Germinal center (tissue), 1 donor: Measurements from ENCODE around the gene NANP.

Experiments
- DNase-seq: peaks from one replicate; pipeline ENCODE4 v3.0.0; 2012; ENCODE audit warnings: mixed read lengths, low spot score

NANP gene

DNA sequence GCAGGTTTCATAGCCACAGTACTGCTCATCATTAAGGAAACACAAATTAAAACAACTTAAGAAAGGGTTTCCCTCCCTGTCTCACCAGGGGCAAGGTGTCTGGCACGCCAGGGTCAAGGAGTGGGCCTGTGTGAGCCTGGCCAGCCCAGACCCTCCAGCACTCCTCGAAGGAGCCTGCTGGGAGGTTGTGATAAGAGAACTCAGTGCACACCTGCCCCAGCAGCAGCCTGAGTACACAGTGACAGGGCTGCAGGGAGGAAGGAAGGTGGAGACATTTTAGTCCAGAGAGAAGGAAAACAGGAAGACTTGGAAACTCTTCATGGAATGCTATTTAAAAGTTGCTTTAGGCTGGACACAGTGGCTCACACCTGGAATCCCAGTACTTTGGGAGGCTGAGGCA lies 52.6 kb downstream of the NANP start:
- no peak for DNase-seq

GRCh38 chr20:25570148-25570530 lies 53.7 kb downstream of the NANP start:
- no peak for DNase-seq

- no peak for DNase-seq
These were observed 56.5 kb downstream of the NANP start for GRCh38 chr20:25567286-25567685.

GRCh38 chr20:25566821-25567220 lies 57.0 kb downstream of the NANP start:
- no peak for DNase-seq

DNA sequence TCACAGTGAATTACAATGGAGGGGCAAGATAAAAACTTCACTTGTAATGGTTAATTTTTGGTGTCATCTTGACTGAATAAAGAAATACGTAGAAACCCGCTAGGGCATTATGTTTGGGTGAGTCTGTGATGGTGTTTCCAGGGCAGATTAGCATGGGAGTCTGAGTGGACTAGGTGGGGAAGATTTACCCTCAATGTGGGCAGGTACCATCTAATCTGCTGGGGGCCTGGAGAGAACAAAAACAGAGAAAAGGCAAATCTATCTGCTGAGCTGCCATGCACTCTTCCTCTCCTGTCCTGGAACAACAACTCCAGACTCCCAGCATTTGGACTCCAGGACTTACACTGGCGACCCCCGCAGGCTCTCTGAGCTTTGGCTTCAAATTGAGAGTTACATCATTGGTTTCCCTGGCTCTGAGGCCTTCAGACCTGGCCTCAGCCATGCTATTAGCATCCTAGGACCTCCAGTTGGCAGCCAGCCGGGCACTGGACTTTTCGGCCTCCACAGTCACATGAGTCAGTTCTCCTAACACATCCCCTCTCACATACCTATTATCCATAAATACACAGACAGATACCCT lies 58.1 kb downstream of the NANP start:
- no peak for DNase-seq

- DNase-seq, result no peak
These were observed 59.9 kb downstream of the NANP start for GRCh38 chr20:25563876-25564275.

DNA sequence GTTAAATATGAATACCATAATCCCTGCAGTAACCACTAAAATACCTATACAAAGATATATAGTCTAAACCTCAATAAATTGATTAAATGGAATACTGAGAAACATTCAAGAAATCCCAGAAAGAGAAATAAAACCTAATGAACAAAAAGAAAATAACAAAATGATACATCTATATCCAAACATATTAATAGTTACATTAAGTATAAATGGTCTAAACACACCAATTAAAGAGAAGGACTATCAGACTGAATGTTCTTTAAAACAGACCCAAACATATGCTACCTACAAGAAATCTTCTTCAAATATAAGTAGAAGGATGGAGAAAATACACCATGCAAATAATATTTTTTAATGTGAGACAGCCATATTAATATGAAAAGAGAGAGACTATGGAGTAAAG lies 60.5 kb downstream of the NANP start:
- DNase-seq, result no peak
